GM12878 (cell line): ENCODE data around the gene SMPDL3B. TPM values are rescaled to one million over a fixed set of nuclear protein-coding genes. Genes with fewer than 3 reads are reported as not detected.

Experiments used
- ATAC-seq: fragments of 200-7000 bp; cut with Tn5 transposase; 3 replicates; pipeline ENCODE4 v1.9.1; 2020; ENCODE audit warnings: mild to moderate bottlenecking, moderate library complexity
- BruUV-seq: library from RNA; stranded (reverse); fragments of 400-500 nt; replicated peaks from 2 replicates; lab custom pipeline; 2021; lab: Mats Ljungman, UMichigan
- CTCF ChIA-PET: fragments of 300-600 bp; sonication (Branson Sonifier 250); formaldehyde crosslinking; extraction: SDS; loops from one replicate; lab custom pipeline; 2021; ENCODE audit warnings: inconsistent platforms; lab: Yijun Ruan, JAX
- POLR2A ChIA-PET: fragments of 350-600 bp; formaldehyde crosslinking; extraction: SDS; loops from one replicate; lab custom pipeline; 2021; ENCODE audit warnings: inconsistent platforms; lab: Charles Lee
- RAD21 ChIA-PET: fragments of 300-600 bp; sonication (Branson Sonifier 250); formaldehyde crosslinking; loops from one replicate; lab custom pipeline; 2023; ENCODE audit warnings: antibody characterized with exemption; ENCODE audit not compliant: unreplicated experiment; lab: Charles Lee
- SMC1A ChIA-PET: fragments of 300-600 bp; sonication (Branson Sonifier 250); formaldehyde crosslinking; loops from one replicate; lab custom pipeline; 2023; ENCODE audit not compliant: unreplicated experiment, uncharacterized antibody; lab: Charles Lee
- DNase-seq: peaks from one replicate; pipeline ENCODE4 v3.0.0-alpha.2; 2011; ENCODE audit warnings: low read depth, low spot score
- FAIRE-seq: peaks from 3 replicates; lab custom pipeline; 2011; peaks lifted over from hg19 to GRCh38; lab: Jason Lieb, UNC
- H2AFZ ChIP-seq: 2 replicates; pipeline ENCODE4 v1.6.0; 2011; ENCODE audit warnings: low read depth, low read length, control low read depth; ENCODE audit not compliant: control insufficient read depth
- H3K27ac ChIP-seq: 2 replicates; pipeline ENCODE4 v1.5.1; 2011; ENCODE audit warnings: control low read depth; ENCODE audit not compliant: control insufficient read depth, insufficient read depth
- H3K27me3 ChIP-seq, 2 experiments: replicated peaks in 1 of 2; 2 replicates each; pipeline versions ENCODE4 v1.6.0 to v1.6.1; 2011; ENCODE audit warnings: low read length in 1 of 2; ENCODE audit not compliant: control insufficient read depth in 2 of 2, insufficient read depth in 2 of 2
- H3K36me3 ChIP-seq, 2 experiments: 2 replicates each; pipeline ENCODE4 v1.5.1; 2011; ENCODE audit warnings: low read length in 1 of 2; ENCODE audit not compliant: control insufficient read depth in 2 of 2, insufficient read depth in 2 of 2
- H3K4me1 ChIP-seq: 2 replicates; pipeline ENCODE4 v1.6.1; 2011; ENCODE audit warnings: mild to moderate bottlenecking, low read length, moderate library complexity, mixed read lengths; ENCODE audit not compliant: control insufficient read depth, insufficient read depth
- H3K4me2 ChIP-seq: 2 replicates; pipeline ENCODE4 v1.6.0; 2011; ENCODE audit warnings: control low read depth; ENCODE audit not compliant: control insufficient read depth, insufficient read depth
- H3K4me3 ChIP-seq: fragments of 200-600 bp; sonication (generic); 2 replicates; pipeline ENCODE4 v1.5.1; 2016
- H3K79me2 ChIP-seq: 2 replicates; pipeline ENCODE4 v1.6.0; 2011; ENCODE audit warnings: low read length; ENCODE audit not compliant: control insufficient read depth, insufficient read depth
- H3K9ac ChIP-seq: 2 replicates; pipeline ENCODE4 v1.8.0; 2011; ENCODE audit warnings: low read length, control low read depth, mixed read lengths; ENCODE audit not compliant: control insufficient read depth, insufficient read depth
- H3K9me3 ChIP-seq: replicated peaks from 3 replicates; pipeline ENCODE4 v1.5.1; 2011; ENCODE audit warnings: mild to moderate bottlenecking, low read length; ENCODE audit not compliant: control insufficient read depth, insufficient read depth
- H4K20me1 ChIP-seq: 2 replicates; pipeline ENCODE4 v1.6.0; 2011; ENCODE audit not compliant: control insufficient read depth, insufficient read depth
- ETV6 ChIP-seq, 2 experiments: fragments of 450-650 bp in 1 of 2; IDR thresholded peaks in 1 of 2; conservative IDR thresholded peaks in 1 of 2; 2 replicates each; pipeline ENCODE4 v1.6.1; 2014; ENCODE audit warnings: antibody characterized with exemption in 1 of 2, borderline replicate concordance in 1 of 2, low read depth in 1 of 2, mild to moderate bottlenecking in 1 of 2, moderate library complexity in 1 of 2
- FOS ChIP-seq: IDR thresholded peaks from 3 replicates; pipeline ENCODE4 v1.6.1; 2011; ENCODE audit warnings: borderline replicate concordance; ENCODE audit not compliant: insufficient read length; ENCODE audit errors: extremely low read depth
- GATAD2B ChIP-seq: fragments of 450-650 bp; conservative IDR thresholded peaks from 2 replicates; pipeline ENCODE4 v1.6.1; 2017; ENCODE audit warnings: low read depth, mild to moderate bottlenecking, moderate library complexity
- NFXL1 ChIP-seq: fragments of 450-650 bp; IDR thresholded peaks from 2 replicates; pipeline ENCODE4 v1.6.1; 2017; ENCODE audit warnings: antibody characterized with exemption, mild to moderate bottlenecking, borderline replicate concordance
- NFYA ChIP-seq: IDR thresholded peaks from 2 replicates; pipeline ENCODE4 v1.6.1; 2011; ENCODE audit warnings: low read depth, mild to moderate bottlenecking, low read length, improper control_type of control experiment, borderline replicate concordance
- RAD21 ChIP-seq: IDR thresholded peaks from 2 replicates; pipeline ENCODE4 v1.6.1; 2011; ENCODE audit warnings: mild to moderate bottlenecking, low read depth, low read length, moderate library complexity; ENCODE audit not compliant: insufficient read depth
- SMAD5 ChIP-seq: IDR thresholded peaks from 2 replicates; pipeline ENCODE4 v1.6.1; 2016; ENCODE audit warnings: antibody characterized with exemption, low read depth
- SREBF2 ChIP-seq: IDR thresholded peaks from 2 replicates; pipeline ENCODE4 v1.6.1; 2012; ENCODE audit warnings: mild to moderate bottlenecking, low read length
- TCF7 ChIP-seq: IDR thresholded peaks from 2 replicates; pipeline ENCODE4 v1.6.1; 2014; ENCODE audit warnings: antibody characterized with exemption, borderline replicate concordance
- WGBS: methylation state at CpG from one replicate; pipeline ENCODE4 v1.1.6; 2016; ENCODE audit warnings: low lambda C conversion rate; ENCODE audit not compliant: insufficient replicate concordance, insufficient coverage; ENCODE audit errors: missing lambda C conversion rate; 5-methylcytosine and 5-hydroxymethylcytosine counted together
- in situ Hi-C: fragments of 300-500 bp; cut with MboI; formaldehyde crosslinking; loops from 9 replicates; pipeline ENCODE4 v1.14.3; 2018; ENCODE audit warnings: mixed read lengths
- intact Hi-C: fragments of 100-400 bp; cut with micrococcal nuclease; formaldehyde crosslinking; loops from one replicate; pipeline ENCODE4 v1.14.2; 2022; ENCODE audit not compliant: unreplicated experiment
- polyA plus RNA-seq, 11 experiments: library from polyadenylated mRNA; depleted of rRNA in 4 of 11; unstranded in 6 of 11; stranded (reverse) in 5 of 11; fragments of >200 nt; fragmentation: Nextera tagmentation in 4 of 11; fragmentation: Illumina TruSeq in 1 of 11; extraction: Ambion mirVana in 4 of 11; extraction: Trizol in 1 of 11; gene quantifications; 1 replicate in 1 of 11; 2 replicates in 10 of 11; pipeline versions ENCODE4 v1.2.1 to v1.2.3, GENCODE V29; 2011 to 2016; ENCODE audit warnings: inconsistent platforms in 2 of 11, missing spikeins in 2 of 11, low read depth in 1 of 11
- total RNA-seq, 4 experiments: library from RNA; depleted of rRNA in 3 of 4; stranded (reverse); fragments of >200 nt in 3 of 4; fragmentation: Illumina TruSeq in 1 of 4; extraction: Trizol in 1 of 4; gene quantifications; 2 replicates each; pipeline versions ENCODE4 v1.2.1 to v1.2.3, GENCODE V29; 2013 to 2021
- TF ChIP-seq, protein P1 (sequence below): fragments of 450-650 bp; IDR thresholded peaks from 2 replicates; pipeline ENCODE4 v1.6.1; 2014; ENCODE audit warnings: mild to moderate bottlenecking
- TF ChIP-seq, protein P2 (sequence below): IDR thresholded peaks from 2 replicates; pipeline ENCODE4 v1.6.1; 2012; ENCODE audit warnings: low read depth, low read length, improper control_type of control experiment

SMPDL3B gene
- total and polyA plus RNA-seq, 10 of the 15 experiments (the other 5 are each of a cell fraction or from before 2014, with no cell fraction given), result 0.56 to 2.7 (median 1.0) TPM

DNA sequence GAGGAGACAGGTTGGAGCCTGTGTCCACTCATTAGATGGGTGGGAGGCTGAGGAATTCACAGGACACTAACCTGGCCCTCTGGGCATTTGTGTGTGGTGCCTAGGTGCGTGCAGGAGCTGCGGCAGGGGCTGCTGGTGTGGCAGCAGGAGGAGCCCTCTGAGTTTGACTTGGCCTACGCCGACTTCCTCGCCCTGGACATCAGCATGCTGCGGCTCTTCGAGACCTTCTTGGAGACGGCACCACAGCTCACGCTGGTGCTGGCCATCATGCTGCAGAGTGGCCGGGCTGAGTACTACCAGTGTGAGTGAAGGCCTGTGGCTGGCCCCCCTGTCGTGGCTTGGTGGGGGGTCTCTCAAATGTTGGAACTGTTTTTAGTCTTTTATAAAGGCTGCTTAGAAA is 28.6 kb downstream of the SMPDL3B start (continued):
- TF ChIP-seq SREBF2, result no peak
- TF ChIP-seq, protein P1, sequence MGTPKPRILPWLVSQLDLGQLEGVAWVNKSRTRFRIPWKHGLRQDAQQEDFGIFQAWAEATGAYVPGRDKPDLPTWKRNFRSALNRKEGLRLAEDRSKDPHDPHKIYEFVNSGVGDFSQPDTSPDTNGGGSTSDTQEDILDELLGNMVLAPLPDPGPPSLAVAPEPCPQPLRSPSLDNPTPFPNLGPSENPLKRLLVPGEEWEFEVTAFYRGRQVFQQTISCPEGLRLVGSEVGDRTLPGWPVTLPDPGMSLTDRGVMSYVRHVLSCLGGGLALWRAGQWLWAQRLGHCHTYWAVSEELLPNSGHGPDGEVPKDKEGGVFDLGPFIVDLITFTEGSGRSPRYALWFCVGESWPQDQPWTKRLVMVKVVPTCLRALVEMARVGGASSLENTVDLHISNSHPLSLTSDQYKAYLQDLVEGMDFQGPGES, result no peak
- no peak for TF ChIP-seq TCF7
- TF ChIP-seq, all 136 proteins: peak for 0

DNA sequence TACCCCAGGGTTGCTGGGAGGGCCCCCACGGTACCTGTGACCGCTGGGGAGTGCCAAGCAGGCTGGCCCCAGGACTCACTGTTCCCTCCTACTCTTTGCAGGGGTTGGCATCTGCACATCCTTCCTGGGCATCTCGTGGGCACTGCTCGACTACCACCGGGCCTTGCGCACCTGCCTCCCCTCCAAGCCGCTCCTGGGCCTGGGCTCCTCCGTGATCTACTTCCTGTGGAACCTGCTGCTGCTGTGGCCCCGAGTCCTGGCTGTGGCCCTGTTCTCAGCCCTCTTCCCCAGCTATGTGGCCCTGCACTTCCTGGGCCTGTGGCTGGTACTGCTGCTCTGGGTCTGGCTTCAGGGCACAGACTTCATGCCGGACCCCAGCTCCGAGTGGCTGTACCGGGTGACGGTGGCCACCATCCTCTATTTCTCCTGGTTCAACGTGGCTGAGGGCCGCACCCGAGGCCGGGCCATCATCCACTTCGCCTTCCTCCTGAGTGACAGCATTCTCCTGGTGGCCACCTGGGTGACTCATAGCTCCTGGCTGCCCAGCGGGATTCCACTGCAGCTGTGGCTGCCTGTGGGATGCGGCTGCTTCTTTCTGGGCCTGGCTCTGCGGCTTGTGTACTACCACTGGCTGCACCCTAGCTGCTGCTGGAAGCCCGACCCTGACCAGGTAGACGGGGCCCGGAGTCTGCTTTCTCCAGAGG is 31.8 kb downstream of the SMPDL3B start:
- TF ChIP-seq, protein P2, sequence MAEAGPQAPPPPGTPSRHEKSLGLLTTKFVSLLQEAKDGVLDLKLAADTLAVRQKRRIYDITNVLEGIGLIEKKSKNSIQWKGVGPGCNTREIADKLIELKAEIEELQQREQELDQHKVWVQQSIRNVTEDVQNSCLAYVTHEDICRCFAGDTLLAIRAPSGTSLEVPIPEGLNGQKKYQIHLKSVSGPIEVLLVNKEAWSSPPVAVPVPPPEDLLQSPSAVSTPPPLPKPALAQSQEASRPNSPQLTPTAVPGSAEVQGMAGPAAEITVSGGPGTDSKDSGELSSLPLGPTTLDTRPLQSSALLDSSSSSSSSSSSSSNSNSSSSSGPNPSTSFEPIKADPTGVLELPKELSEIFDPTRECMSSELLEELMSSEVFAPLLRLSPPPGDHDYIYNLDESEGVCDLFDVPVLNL, result no peak
- no peak for TF ChIP-seq ETV6 (conservative IDR thresholded peaks at IDR 0.05 in 1 of 2, IDR thresholded peaks at IDR 0.05 in 1 of 2; ENCODE audit: borderline replicate concordance in 1 of 2, low read depth in 1 of 2)
- no peak for TF ChIP-seq NFXL1
- TF ChIP-seq SMAD5, result no peak
- TF ChIP-seq NFYA, result no peak
- TF ChIP-seq RAD21, result no peak
- TF ChIP-seq GATAD2B, result no peak
- no peak for TF ChIP-seq FOS
- no peak for FAIRE-seq
- H3K27ac ChIP-seq, result no peak overlapping the region
- H3K9ac ChIP-seq, result no peak overlapping the region
- no peak for ATAC-seq
- no peaks in the 10 kb centered on the region for H3K9me3 ChIP-seq
- no TSS peak for BruUV-seq
- no peak for DNase-seq
- SMC1A ChIA-PET, result no interaction called here
- H3K27me3 ChIP-seq, result no peaks in the 10 kb centered on the region
- POLR2A ChIA-PET, result no interaction called here
- no peak overlapping the region for H3K4me2 ChIP-seq
- CTCF ChIA-PET, result interaction anchor here (1.6 kb wide), 1 partner anchor 268 kb away, joined by 3 read pairs; no protein-coding TSS in a partner anchor
- in situ Hi-C loops (no loop called here), intact Hi-C loops (no loop called here)
- 91% methylated on average over 24 of the region's 24 CpGs for WGBS
- H3K4me1 ChIP-seq, result no peaks in the 10 kb centered on the region; the same call in 1 of the 2 replicates
- H3K79me2 ChIP-seq, result no peaks in the 10 kb centered on the region
- H4K20me1 ChIP-seq, result no peaks in the 10 kb centered on the region
- H3K4me3 ChIP-seq, result no peak overlapping the region
- H3K36me3 ChIP-seq, result peaks cover 5 to 7% of the 10 kb centered on the region in 2 experiments; a peak in 3 of 4 replicates
- RAD21 ChIA-PET, result interaction anchor here (0.5 kb wide), 1 partner anchor 110 kb away, joined by 3 read pairs; no protein-coding TSS in a partner anchor
- no peak overlapping the region for H2AFZ ChIP-seq
